GM18909 (cell line): Measurements from ENCODE around the gene SDK1.
"Not testable (repeated sequence)": the region's sequence is repeated elsewhere in the genome, so short reads cannot be mapped to it uniquely, and the experiment has no call there.

ENCODE experiments used
- ATAC-seq: cut with Tn5 transposase; IDR thresholded peaks from one replicate; pipeline ENCODE4 v1.9.1; 2021; ENCODE audit warnings: mild to moderate bottlenecking; ENCODE audit not compliant: unreplicated experiment, poor library complexity

SDK1 gene

DNA sequence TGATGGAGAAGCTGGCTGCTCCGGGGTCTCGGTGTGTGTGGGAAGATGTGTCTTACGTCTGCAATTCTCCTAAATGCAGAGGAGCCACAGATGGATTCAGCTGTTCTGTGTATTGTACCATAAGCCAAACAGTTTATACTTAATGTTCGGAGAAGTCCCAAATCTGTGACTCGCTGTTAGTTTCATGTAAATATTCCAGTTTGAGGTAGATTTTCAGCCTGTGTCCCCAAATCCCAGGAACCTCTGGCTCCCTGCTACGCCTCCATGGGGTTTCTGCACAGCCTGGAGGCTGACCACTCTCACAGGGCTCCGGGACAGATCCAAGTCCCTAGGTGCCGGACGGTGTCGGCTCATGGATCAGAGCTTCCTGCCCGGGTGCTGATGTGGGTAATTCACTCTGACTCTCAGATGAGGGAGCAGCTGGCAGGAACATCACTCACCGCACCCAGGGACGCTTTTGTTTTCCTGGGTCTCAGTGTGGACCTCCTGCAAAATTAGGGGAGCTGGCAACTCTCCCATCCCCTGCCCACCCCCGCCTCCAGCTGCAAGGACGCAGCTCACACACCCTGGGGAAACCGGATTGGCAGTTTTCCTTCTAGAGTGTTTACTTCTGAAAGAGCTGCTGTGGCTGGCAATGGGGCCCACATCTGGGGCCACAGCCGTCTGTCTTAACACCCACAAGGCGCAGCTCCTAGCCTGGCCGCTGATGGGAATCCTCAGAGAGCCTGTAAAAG is 960.0 kb downstream of the SDK1 start:
- ATAC-seq: no peak

DNA sequence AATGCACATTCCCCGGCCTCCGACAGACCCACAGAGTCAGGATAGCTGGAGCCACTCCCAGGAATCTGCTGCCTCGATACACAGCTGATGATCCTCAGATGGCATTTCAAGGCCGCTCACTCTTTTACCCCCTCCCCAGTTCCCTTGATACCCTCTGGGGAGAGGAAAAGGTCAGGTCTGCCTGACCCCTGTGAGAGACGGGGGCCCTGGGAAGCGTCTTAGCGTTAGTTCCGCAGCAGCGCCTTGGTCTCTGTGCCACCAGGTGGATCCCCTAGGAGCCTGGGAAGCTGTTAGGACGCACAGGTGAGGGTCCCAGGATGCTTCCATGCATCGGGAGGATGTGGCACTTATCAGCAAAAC is 960.5 kb downstream of the SDK1 start:
- ATAC-seq: no peak

DNA sequence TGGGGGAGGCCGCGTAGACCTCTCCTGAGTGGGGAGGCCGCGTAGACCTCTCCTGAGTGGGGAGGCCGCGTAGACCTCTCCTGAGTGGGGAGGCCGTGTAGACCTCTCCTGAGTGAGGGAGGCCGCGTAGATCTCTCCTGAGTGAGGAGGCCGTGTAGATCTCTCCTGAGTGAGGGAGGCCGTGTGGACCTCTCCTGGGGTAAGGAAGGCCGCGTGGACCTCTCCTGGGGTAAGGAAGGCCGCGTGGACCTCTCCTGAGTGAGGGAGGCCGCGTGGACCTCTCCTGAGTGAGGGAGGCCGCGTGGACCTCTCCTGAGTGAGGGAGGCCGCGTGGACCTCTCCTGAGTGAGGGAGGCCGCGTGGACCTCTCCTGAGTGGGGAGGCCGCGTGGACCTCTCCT is 963.2 kb downstream of the SDK1 start:
- ATAC-seq: not testable (repeated sequence)

DNA sequence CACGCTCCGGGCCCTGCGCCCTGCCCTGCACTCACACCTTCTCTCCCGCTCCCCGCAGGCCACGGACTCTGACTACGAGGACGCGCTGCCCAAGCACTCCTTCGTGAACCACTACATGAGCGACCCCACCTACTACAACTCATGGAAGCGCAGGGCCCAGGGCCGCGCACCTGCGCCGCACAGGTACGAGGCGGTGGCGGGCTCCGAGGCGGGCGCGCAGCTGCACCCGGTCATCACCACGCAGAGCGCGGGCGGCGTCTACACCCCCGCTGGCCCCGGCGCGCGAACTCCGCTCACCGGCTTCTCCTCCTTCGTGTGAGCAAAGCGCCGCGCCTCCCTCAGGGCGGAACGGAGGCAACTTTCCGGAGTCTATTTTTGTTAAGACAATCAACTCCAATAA is 964.0 kb downstream of the SDK1 start:
- ATAC-seq: no peak

DNA sequence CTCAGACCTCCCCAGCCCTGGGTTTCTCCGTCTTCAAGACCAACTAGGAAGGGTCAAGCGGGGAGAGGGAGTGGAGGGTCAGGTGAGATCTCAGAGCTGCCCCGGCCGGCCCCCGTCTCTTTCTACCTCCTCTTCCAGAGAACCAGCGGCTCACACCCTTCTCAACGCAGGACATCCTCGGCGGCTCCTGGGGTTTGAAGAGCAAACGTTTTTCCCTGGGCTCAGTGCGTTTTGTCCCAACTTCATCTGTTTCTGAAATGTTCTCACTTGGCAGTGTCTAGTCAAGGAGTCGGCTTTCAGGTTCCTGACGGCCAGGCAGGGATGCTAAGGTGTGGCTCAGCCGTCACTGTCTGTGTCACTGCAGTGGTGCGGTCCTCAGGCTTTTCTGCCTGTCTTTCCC is 964.6 kb downstream of the SDK1 start:
- no peak for ATAC-seq

DNA sequence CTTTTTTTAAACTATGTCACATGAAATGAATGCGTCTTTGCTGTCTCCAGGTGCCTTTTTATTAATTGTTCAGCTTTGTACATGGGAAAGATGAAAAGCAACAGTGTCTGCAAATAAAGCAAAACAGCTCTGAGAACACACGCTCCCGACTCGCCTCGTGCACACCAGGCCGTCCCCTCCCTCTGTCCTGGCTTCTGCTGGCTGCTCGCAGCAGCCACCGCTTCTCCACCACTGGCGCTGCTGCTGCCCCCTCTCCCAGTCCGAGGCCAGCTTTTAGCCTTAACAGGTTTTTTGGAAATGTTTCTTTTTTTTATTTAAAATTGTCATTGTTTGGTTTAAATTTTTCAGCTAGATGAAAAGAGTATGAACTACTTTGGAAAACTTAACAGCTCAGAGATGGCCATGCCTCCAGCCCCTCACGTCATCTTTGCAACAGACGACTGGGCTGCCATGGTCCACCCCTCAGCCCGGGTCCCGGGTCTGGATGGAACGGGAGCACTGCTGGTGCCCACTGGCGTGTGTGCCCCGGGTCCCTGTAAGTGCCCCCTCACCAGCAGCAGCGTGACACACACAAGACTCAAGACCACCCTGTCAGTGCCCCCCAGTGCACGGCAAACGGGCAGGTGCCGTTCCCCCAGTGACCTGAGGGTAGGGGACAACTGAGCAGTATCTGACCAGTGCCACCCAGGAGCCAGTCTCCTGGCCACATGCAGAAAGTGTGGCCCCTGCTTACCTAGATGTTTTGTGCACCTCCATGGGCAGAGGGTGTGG is 965.4 kb downstream of the SDK1 start:
- no peak for ATAC-seq

DNA sequence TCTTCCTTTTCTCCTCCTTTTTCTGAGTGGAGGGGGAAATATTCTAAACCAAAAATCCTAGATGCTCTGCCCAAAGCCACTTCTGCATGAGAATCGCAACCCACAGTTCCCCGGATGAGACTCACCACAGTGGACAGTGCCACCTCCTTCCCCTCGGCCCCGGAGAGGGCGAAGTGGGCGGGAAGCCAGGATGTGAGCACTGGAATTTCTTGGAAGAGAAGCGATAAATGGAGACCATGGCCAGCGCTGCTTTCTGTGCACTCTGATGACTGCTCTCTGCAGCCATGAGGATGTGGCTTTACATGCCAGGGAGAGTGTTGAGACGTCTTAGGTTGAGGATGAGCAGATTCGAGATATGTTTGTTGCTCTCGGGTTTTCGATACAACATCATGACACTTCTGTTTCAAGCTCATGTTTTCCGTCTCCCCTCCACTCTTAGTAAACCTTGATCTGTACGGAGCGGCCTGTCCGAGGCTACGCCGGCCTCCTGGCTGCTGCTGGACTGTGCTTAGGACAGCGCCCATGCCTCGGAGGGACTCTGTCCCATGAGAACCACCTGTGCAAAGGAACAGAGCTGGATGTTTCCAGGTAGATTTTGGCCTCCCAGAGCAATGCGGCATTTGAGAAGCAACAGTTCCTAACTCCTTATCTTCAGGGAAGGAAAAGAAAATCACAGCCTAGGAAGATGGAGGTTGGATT is 966.4 kb downstream of the SDK1 start:
- no peak for ATAC-seq

DNA sequence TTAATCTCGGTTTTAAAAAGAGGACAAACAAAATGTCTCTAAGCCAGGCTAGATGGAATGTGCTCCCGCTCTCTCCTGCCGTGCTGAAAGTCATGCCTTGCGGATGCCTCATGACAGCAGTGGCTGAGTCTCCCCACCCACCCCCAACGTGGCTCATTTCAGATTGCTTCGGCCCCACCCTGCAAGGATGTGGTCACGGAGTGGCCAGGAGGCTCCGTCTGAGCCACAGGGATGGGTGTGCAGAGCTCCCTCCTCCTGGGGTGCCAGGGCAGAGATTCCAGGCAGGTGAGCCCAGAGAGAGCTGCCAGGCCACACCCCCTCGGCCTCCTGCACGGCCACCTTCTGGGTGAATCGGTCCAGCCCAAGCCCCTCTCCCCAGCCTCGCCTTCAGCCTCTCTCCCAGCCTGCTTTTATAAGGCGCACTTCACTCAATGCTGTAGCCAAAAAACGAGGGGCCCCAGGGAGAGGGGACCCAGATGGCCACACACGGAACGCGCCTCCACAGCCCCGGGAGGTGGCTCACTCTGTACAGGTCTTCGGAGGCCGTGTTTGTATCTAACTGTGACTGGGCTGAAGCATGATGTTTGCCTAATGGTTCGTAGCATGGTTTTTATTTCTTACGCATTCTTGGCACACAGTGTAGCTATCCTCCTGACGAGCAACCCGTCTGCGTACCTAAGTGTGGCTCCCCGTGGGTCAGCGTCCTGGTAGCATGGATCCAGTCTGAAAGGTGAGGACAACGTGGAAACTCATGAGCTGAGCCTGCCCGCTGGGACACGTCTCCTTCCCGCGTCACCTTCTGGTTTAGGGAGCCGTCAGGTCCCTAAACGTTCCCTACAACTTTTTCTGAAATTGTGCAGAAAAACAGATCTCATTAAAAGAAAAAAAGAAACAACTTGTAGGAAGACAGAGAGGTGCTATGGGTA is 967.3 kb downstream of the SDK1 start:
- ATAC-seq: no peak

DNA sequence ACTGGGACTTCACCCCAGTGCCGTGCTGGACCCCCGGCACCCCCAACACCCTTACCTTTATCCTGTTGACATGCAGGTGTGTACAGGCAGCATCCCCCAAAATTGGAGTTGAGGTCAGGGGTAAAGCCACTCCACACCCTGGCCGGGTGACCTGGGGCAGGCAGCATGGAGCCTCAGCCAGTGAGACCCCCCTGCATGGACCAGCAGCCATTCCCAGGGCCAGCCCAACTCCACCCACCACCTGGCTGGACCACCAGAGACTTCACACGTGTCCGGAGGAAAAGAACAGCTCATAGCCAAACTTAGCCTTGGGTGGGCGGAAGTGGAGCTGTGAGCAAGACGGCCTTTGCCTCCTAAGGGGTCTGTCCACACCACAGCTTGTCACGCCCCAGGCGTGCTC is 968.0 kb downstream of the SDK1 start:
- no peak for ATAC-seq

DNA sequence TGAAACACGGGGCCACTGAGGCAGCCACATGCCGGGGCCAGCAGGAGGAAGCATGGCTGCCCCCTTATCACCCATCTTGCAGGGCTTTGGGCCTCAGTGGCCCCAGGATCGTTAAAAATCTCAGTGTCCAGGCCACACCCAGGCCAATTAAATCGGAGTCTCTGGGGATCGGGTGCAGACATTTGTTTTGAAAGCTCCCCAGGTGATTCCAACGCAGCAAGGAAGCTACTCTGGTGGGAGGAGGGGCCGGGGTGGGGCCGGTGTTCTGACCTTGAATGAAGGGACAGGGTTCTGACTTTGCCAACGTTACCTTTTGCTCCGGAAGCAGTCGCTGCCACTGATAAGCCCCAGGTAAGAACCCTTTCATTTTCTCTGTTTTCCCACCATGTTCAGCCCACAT is 968.7 kb downstream of the SDK1 start:
- ATAC-seq: no peak

DNA sequence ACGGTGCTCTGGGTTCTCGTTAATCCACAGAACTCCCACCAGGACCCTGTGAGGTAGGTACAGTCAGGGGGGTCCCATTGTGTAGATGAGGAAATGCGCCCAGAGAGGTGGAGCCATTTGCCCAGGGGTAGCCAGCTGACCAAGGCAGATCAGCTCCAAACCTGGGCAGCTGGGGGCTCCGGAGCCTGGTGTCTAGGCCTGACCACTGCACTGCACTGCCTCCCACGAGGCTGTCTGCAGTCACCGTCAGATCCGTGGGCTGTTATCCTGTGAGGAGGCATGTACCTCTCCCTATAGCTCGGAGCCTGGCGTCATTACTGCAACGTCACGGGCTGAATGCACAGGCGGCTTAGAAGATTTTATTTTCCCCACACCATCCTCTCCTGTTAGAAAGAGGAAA is 969.2 kb downstream of the SDK1 start:
- no peak for ATAC-seq

DNA sequence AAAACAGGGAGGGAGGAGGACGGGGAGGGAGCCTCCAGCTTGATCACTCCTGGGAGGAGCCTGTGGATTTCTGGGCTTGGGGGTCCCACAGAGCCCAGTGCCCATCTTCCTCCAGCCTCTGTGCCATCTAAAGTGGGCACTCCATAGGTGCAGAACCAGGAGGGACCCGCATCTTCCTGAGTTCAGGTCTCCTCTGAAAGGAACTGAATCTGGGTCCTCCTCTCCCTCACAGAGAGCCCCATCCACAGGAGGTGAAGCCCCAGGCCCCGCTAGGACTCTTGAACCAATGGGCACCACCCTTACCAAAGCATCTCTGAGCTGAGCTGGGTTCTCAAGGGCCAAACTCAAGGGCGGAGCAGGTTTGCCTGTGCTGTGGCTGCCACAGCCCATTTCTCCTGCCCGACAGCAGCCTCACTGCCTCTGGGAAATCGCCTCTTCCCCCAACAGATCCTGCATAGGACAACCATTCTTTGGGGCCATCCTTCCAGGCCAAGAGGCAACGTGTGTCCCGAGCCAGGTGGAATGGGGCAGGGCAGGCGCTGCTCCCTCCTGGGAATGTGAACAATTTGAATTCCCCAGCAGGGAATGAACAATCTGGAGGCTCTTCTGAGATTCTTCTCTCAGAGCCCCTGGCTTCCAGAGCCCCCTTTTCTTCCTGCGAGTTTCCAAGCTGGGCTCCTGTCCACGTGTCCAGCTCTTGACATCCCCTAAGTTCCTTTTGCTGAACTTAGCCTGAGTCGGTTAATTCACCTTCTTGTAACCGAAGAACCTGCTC is 970.1 kb downstream of the SDK1 start:
- no peak for ATAC-seq

DNA sequence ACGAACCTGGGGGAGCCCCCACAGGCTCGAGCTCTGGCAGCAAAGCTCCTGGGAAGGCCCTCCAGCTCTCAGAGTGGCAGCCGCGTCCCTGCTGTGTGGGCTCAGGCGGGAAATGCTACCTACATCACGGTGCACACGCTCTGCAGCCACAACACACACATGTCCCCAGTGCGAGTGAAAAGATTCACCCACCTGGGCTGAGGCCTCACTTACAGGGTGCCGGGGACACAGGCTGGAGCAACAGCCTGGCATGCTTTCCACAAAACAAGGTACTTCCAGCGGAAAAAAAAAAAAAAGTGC is 970.6 kb downstream of the SDK1 start:
- ATAC-seq: no peak

DNA sequence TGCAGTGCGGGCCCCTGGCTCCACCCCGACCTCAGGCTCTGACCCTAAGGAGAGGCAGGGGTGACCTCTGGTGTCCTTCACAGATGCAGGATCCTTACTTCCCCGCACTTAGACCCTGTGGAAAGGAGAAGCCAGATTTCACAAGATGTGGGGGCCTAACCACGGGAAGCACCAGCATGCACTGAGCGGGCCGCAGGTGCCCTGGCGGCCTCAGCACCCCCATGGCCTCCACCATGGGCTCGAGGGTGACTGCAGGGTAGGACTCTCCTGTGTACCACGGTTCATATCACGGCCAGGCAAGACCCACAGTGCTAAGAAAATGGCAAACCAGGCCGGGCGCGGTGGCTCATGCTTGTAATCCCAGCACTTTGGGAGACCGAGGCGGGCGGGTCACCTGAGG is 971.1 kb downstream of the SDK1 start:
- ATAC-seq: no peak

DNA sequence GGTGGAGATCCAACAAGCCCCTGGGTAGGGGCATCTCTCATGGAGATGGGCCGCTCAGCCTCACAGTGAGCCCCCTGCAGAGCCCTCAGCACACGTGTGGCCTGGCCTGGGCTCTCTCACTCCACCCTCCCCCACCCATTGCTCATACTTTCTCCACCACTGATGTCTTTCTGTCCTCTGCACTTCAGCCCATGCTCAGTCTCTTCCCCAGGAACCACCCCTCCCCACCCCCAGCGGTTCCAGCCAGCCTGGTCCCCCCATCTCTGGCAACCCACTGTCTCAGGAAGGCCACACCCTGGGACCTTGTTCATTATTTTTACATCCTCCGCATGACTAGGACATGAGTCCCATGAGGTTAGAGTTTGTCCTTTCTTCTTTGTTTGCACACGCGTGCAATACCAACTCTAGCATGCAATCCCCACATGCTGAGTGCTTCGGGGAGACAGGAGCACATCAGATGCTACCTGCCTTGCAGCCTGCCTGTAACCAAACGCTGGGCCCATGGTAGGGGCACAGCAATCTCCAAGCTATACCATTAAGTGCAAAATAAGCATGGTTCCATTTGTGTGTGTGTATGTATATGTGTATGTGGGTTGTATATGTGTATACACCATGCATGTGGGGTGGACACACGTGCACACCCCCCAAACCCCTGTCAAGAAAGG is 972.6 kb downstream of the SDK1 start:
- ATAC-seq: no peak

DNA sequence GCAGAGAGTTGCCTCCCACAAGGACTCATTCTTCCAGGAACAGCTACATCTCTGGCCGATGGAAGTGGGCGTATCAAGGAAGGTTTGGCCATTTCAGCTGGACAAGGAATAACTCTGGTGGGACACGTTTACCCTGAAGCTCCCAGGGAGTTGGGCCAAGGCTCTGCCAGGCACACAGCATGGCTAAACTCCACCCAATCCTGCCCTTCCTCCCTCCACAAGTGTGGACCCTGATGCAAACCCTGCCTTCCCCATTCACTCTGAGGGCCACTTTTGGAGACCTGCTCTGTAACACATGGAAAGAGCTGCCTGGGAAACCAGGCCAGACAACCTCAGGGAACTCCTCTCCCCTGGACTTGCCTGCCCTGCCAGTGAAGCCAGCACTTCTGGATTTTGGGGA is 973.2 kb downstream of the SDK1 start:
- no peak for ATAC-seq

DNA sequence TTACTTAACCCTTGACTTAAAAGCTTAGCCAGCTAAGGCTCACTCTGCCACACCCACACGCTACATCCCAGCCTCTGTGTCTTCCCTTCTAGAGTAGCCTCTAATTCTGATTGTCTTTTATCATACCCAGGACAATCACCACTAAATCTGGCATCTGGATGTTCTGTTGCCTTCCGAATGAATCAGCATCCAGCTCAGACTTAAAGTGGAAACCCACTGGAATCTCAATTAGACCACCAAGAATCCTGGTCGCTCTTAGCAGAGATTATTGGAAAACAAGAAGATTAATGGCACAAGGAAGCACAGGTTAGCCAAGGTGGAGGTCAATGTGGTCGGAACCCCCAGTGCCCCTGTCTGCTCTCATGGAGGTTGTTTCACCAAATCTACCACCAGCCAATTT is 976.9 kb downstream of the SDK1 start:
- ATAC-seq: no peak

DNA sequence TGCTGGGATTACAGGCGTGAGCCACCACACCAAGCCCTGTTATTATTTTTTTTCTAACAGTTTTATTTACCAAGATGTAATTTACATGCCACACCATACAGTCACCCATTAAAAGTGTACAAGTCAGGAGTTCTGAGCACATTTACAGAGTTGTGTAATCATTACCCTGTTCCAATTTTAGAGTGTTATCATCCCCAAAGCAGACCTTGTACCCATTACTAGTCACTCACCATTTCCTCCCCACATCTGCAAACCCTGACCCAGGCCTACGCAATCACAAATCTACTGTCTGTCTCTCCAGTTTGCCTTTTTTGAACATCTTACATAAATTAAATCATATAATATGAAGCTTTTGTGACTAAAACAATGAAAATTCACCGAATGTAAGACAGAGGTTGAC is 978.2 kb downstream of the SDK1 start:
- no peak for ATAC-seq

DNA sequence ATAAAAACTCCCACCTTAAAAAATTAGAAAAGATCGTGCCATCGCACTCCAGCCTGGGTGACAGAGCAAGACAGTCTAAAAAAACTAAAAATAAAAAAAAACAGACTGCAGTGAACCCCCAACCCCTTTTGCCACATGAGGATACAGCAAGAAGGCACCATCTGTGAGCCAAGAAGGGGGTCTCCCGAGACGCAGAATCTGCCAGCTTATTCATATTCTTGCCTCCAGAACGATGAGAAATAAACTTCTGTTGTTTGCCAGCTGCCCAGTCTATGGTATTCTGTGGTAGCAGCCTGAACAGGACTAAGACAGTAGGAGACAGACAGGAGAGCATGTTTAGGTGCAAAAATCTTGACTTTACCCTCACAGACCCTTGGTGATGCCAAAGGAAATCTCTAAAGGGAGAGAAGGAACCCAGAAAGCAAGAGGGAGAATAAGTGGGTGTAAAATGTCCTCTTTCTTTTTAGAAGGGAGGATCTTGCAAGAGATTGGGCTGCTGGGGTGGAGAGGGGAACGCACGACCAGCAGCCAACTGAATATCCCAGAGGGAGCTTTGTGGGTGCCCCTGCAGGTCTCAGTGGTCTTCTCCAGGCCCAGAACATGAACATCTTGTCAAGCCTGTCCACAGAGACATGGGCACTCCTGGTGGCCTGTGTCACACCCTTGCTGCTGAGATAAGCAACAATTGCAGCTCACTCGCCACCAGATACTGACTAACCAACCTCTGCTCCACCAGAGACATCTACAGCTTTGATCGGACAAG is 980.4 kb downstream of the SDK1 start:
- ATAC-seq: no peak
